HepG2 (cell line): ENCODE measurements around the gene MLC1. TPM values are rescaled to one million over a fixed set of nuclear protein-coding genes. Genes with fewer than 3 reads are reported as not detected.

ENCODE experiments used
- JUND ChIP-seq: sonication (generic); formaldehyde crosslinking; IDR thresholded peaks from 2 replicates; pipeline ENCODE4 v1.8.0; 2022; ENCODE audit warnings: mild to moderate bottlenecking, missing genetic modification reagents
- KLF12 ChIP-seq: sonication (generic); formaldehyde crosslinking; IDR thresholded peaks from 2 replicates; pipeline ENCODE4 v1.4.0; 2020; ENCODE audit warnings: missing genetic modification reagents, borderline replicate concordance
- MZF1 ChIP-seq: sonication (generic); formaldehyde crosslinking; IDR thresholded peaks from 2 replicates; pipeline ENCODE4 v1.8.1; 2023; ENCODE audit warnings: mild to moderate bottlenecking, missing genetic modification reagents, borderline replicate concordance
- RNF219 ChIP-seq: sonication (generic); formaldehyde crosslinking; IDR thresholded peaks from 2 replicates; pipeline ENCODE4 v1.5.0; 2020; ENCODE audit warnings: mild to moderate bottlenecking, missing genetic modification reagents
- SP2 ChIP-seq: sonication (generic); formaldehyde crosslinking; IDR thresholded peaks from 2 replicates; pipeline ENCODE4 v1.5.1; 2020; ENCODE audit warnings: mild to moderate bottlenecking, missing genetic modification reagents
- THAP9 ChIP-seq: sonication (generic); formaldehyde crosslinking; IDR thresholded peaks from 2 replicates; pipeline ENCODE4; 2020; ENCODE audit warnings: missing genetic modification reagents, mild to moderate bottlenecking, borderline replicate concordance
- TP53 ChIP-seq: sonication (generic); formaldehyde crosslinking; conservative IDR thresholded peaks from 2 replicates; pipeline ENCODE4 v1.4.0; 2020; ENCODE audit warnings: missing genetic modification reagents
- TRIM24 ChIP-seq: sonication (generic); formaldehyde crosslinking; IDR thresholded peaks from 2 replicates; pipeline ENCODE4 v1.8.0; 2022; ENCODE audit warnings: mild to moderate bottlenecking, missing genetic modification reagents
- ZNF24 ChIP-seq: fragments of 450-650 bp; IDR thresholded peaks from 2 replicates; pipeline ENCODE4 v1.6.1; 2017; ENCODE audit warnings: antibody characterized with exemption, mild to moderate bottlenecking
- ZNF281 ChIP-seq: sonication (generic); formaldehyde crosslinking; IDR thresholded peaks from 2 replicates; pipeline ENCODE4 v1.4.0; 2020; ENCODE audit warnings: missing genetic modification reagents, borderline replicate concordance
- ZNF577 ChIP-seq: sonication (generic); formaldehyde crosslinking; IDR thresholded peaks from 2 replicates; pipeline ENCODE4 v1.4.0; 2020; ENCODE audit warnings: mild to moderate bottlenecking, low read depth, missing genetic modification reagents, borderline replicate concordance
- polyA plus RNA-seq, 8 experiments: library from polyadenylated mRNA; depleted of rRNA in 3 of 8; stranded (reverse) in 7 of 8; unstranded in 1 of 8; fragments of >200 nt; fragmentation: Illumina TruSeq in 4 of 8; extraction: Trizol in 4 of 8; gene quantifications; 2 replicates each; pipeline versions ENCODE4 v1.2.1 to v1.2.3, GENCODE V29; 2011 to 2016; ENCODE audit warnings: low read depth in 4 of 8, missing spikeins in 1 of 8, mixed read lengths in 1 of 8; ENCODE audit not compliant: insufficient read depth in 1 of 8
- total RNA-seq, 5 experiments: library from RNA; depleted of rRNA; stranded (reverse); fragments of >200 nt; fragmentation: Illumina TruSeq; extraction: Trizol; gene quantifications; 2 replicates each; pipeline ENCODE4 v1.2.3, GENCODE V29; 2016; ENCODE audit warnings: low read depth in 1 of 5
- TF ChIP-seq, protein P1 (sequence below): sonication (generic); formaldehyde crosslinking; IDR thresholded peaks from 2 replicates; pipeline ENCODE4 v1.5.0; 2020; ENCODE audit warnings: mild to moderate bottlenecking, missing genetic modification reagents
- TF ChIP-seq, protein P2 (sequence below): sonication (generic); formaldehyde crosslinking; IDR thresholded peaks from 2 replicates; pipeline ENCODE4 v1.4.0; 2020; ENCODE audit warnings: missing genetic modification reagents
- TF ChIP-seq, protein P3 (sequence below): sonication (generic); formaldehyde crosslinking; IDR thresholded peaks from 2 replicates; pipeline ENCODE4 v1.8.0; 2022; ENCODE audit warnings: missing genetic modification reagents, mild to moderate bottlenecking, borderline replicate concordance

Gene MLC1
- total and polyA plus RNA-seq, 2 of the 13 experiments (the other 11 are each of a cell fraction or from before 2014, with no cell fraction given), result not detected

GRCh38 chr22:50102946-50103345, 17.7 kb upstream of the MLC1 start (continued):
- TF ChIP-seq KLF12 (CRISPR knock-in tag), result no peak
- no peak for TF ChIP-seq MZF1 (CRISPR knock-in tag)
- TF ChIP-seq RNF219 (CRISPR knock-in tag), result no peak
- no peak; the same call in 1 of the 2 replicates for TF ChIP-seq ZNF577 (CRISPR knock-in tag)
- TF ChIP-seq, protein P1, sequence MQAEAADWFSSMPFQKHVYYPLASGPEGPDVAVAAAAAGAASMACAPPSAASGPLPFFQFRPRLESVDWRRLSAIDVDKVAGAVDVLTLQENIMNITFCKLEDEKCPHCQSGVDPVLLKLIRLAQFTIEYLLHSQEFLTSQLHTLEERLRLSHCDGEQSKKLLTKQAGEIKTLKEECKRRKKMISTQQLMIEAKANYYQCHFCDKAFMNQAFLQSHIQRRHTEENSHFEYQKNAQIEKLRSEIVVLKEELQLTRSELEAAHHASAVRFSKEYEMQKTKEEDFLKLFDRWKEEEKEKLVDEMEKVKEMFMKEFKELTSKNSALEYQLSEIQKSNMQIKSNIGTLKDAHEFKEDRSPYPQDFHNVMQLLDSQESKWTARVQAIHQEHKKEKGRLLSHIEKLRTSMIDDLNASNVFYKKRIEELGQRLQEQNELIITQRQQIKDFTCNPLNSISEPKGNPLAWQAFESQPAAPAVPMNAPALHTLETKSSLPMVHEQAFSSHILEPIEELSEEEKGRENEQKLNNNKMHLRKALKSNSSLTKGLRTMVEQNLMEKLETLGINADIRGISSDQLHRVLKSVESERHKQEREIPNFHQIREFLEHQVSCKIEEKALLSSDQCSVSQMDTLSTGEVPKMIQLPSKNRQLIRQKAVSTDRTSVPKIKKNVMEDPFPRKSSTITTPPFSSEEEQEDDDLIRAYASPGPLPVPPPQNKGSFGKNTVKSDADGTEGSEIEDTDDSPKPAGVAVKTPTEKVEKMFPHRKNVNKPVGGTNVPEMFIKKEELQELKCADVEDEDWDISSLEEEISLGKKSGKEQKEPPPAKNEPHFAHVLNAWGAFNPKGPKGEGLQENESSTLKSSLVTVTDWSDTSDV (CRISPR knock-in tag), result peak; percentile 88; the same call in 1 of the 2 replicates
- TF ChIP-seq TP53 (CRISPR knock-in tag), result no peak
- TF ChIP-seq JUND (CRISPR knock-in tag), result no peak
- TF ChIP-seq, protein P2, sequence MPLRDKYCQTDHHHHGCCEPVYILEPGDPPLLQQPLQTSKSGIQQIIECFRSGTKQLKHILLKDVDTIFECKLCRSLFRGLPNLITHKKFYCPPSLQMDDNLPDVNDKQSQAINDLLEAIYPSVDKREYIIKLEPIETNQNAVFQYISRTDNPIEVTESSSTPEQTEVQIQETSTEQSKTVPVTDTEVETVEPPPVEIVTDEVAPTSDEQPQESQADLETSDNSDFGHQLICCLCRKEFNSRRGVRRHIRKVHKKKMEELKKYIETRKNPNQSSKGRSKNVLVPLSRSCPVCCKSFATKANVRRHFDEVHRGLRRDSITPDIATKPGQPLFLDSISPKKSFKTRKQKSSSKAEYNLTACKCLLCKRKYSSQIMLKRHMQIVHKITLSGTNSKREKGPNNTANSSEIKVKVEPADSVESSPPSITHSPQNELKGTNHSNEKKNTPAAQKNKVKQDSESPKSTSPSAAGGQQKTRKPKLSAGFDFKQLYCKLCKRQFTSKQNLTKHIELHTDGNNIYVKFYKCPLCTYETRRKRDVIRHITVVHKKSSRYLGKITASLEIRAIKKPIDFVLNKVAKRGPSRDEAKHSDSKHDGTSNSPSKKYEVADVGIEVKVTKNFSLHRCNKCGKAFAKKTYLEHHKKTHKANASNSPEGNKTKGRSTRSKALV (CRISPR knock-in tag), result no peak
- no peak for TF ChIP-seq TRIM24 (CRISPR knock-in tag)
- TF ChIP-seq THAP9, result 0 out of 2 replicates have a peak, but pooled peaks have one; percentile 42
- TF ChIP-seq, protein P3, sequence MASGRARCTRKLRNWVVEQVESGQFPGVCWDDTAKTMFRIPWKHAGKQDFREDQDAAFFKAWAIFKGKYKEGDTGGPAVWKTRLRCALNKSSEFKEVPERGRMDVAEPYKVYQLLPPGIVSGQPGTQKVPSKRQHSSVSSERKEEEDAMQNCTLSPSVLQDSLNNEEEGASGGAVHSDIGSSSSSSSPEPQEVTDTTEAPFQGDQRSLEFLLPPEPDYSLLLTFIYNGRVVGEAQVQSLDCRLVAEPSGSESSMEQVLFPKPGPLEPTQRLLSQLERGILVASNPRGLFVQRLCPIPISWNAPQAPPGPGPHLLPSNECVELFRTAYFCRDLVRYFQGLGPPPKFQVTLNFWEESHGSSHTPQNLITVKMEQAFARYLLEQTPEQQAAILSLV (CRISPR knock-in tag), result peak; percentile 55; the same call in 1 of the 2 replicates
- TF ChIP-seq SP2 (CRISPR knock-in tag), result no peak
- TF ChIP-seq ZNF281 (CRISPR knock-in tag), result peak; percentile 53
- no peak for TF ChIP-seq ZNF24
